Kidney epithelial cell (primary cell): ENCODE results near the gene CELA2B. TPM values are rescaled to one million over a fixed set of nuclear protein-coding genes. Genes with fewer than 3 reads are reported as not detected.
"Not testable (repeated sequence)": the region's sequence is repeated elsewhere in the genome, so short reads cannot be mapped to it uniquely, and the experiment has no call there.

Experiments
- DNase-seq: peaks from one replicate; pipeline ENCODE4 v3.0.0-alpha.2; 2010; ENCODE audit warnings: low read depth
- H3K27me3 ChIP-seq: 2 replicates; pipeline ENCODE4 v1.6.0; 2011; ENCODE audit warnings: low read length; ENCODE audit not compliant: control insufficient read depth, insufficient read depth
- H3K36me3 ChIP-seq: 2 replicates; pipeline ENCODE4 v1.5.1; 2011; ENCODE audit warnings: low read length; ENCODE audit not compliant: control insufficient read depth, insufficient read depth
- H3K4me3 ChIP-seq: 2 replicates; pipeline ENCODE4 v1.5.1; 2011; ENCODE audit warnings: low read depth, mild to moderate bottlenecking, control low read depth, low read length
- CTCF ChIP-seq: IDR thresholded peaks from 2 replicates; pipeline ENCODE4 v1.5.1; 2011; ENCODE audit warnings: mild to moderate bottlenecking, moderate library complexity, low read length, control low read depth, inconsistent platforms; ENCODE audit not compliant: insufficient read depth, poor library complexity, severe bottlenecking
- total RNA-seq: library from RNA; depleted of rRNA; stranded (reverse); fragments of >200 nt; gene quantifications from 2 replicates; pipeline ENCODE4 v1.2.3, GENCODE V29; 2015

The CELA2B gene
- total RNA-seq, 1 donor from 2014 or later = not detected

- no peaks in the 10 kb centered on the region for H3K36me3 ChIP-seq
- TF ChIP-seq CTCF = no peak
- DNase-seq = no peak
- H3K27me3 ChIP-seq = no peaks in the 10 kb centered on the region
- H3K4me3 ChIP-seq = no peak overlapping the region
Observed at GRCh38 chr1:15472587-15472986, 3.3 kb upstream of the CELA2B start.

- no peak for DNase-seq
- no peaks in the 10 kb centered on the region for H3K36me3 ChIP-seq
- H3K27me3 ChIP-seq = no peaks in the 10 kb centered on the region
- TF ChIP-seq CTCF = no peak
- H3K4me3 ChIP-seq = no peak overlapping the region
Observed at GRCh38 chr1:15476927-15477326, 1.0 kb downstream of the CELA2B start.

GRCh38 chr1:15477646-15478212 is 1.8 kb downstream of the CELA2B start:
- no peak for TF ChIP-seq CTCF
- Histone ChIP-seq H3K36me3 (no peaks in the 10 kb centered on the region), H3K27me3 (no peaks in the 10 kb centered on the region), H3K4me3 (no peak overlapping the region)
- DNase-seq = no peak

- no peak overlapping the region for H3K4me3 ChIP-seq
- H3K36me3 ChIP-seq = no peaks in the 10 kb centered on the region
- no peak for DNase-seq
- TF ChIP-seq CTCF = no peak
- H3K27me3 ChIP-seq = no peaks in the 10 kb centered on the region
Observed at GRCh38 chr1:15479654-15480347, 3.9 kb downstream of the CELA2B start.

- H3K27me3 ChIP-seq, H3K4me3 ChIP-seq, H3K36me3 ChIP-seq, DNase-seq: not testable (repeated sequence)
Observed at GRCh38 chr1:15482455-15482854, 6.6 kb downstream of the CELA2B start.

- not testable (repeated sequence) for H3K4me3 ChIP-seq, H3K36me3 ChIP-seq, DNase-seq, H3K27me3 ChIP-seq
Observed at GRCh38 chr1:15482983-15483543, 7.2 kb downstream of the CELA2B start.

- no peak for TF ChIP-seq CTCF
- Histone ChIP-seq H3K36me3 (no peaks in the 10 kb centered on the region), H3K4me3 (no peak overlapping the region), H3K27me3 (no peaks in the 10 kb centered on the region)
- no peak for DNase-seq
Observed at GRCh38 chr1:15483971-15484370, 8.1 kb downstream of the CELA2B start.

GRCh38 chr1:15484443-15484842 is 8.5 kb downstream of the CELA2B start:
- not testable (repeated sequence) for H3K36me3 ChIP-seq, H3K4me3 ChIP-seq, H3K27me3 ChIP-seq, DNase-seq
